DOHH2 (cell line): Measurements from ENCODE around the gene DAAM2.

Experiments used
- H3F3A ChIP-seq: fragments of 200-600 bp; sonication (generic), shearing (Covaris generic); 2 replicates; pipeline ENCODE4 v1.6.0; 2016; ENCODE audit warnings: antibody characterized with exemption, mild to moderate bottlenecking; ENCODE audit not compliant: control insufficient read depth, insufficient read depth
- H3K27ac ChIP-seq: fragments of 200-600 bp; sonication (generic); 2 replicates; pipeline ENCODE4 v1.5.1; 2014; ENCODE audit warnings: low read depth, mild to moderate bottlenecking, low read length, moderate library complexity
- H3K27me3 ChIP-seq: fragments of 200-600 bp; sonication (generic); 2 replicates; pipeline ENCODE4 v1.6.1; 2014; ENCODE audit warnings: mild to moderate bottlenecking, low read length, mixed read lengths; ENCODE audit not compliant: control insufficient read depth
- H3K36me3 ChIP-seq: fragments of 200-600 bp; sonication (generic); 2 replicates; pipeline ENCODE4 v1.6.1; 2014; ENCODE audit warnings: mild to moderate bottlenecking, low read length, moderate library complexity, mixed read lengths; ENCODE audit not compliant: control insufficient read depth
- H3K4me1 ChIP-seq: fragments of 200-600 bp; sonication (generic); 2 replicates; pipeline ENCODE4 v1.6.1; 2014; ENCODE audit warnings: mild to moderate bottlenecking, low read length, mixed read lengths; ENCODE audit not compliant: control insufficient read depth
- H3K4me2 ChIP-seq: fragments of 200-600 bp; sonication (generic); 2 replicates; pipeline ENCODE4 v1.6.0; 2014; ENCODE audit warnings: mild to moderate bottlenecking, low read length, moderate library complexity
- H3K4me3 ChIP-seq: fragments of 200-600 bp; sonication (generic); 2 replicates; pipeline ENCODE4 v1.5.1; 2014; ENCODE audit warnings: mild to moderate bottlenecking, low read length, mixed read lengths
- H3K79me2 ChIP-seq: fragments of 200-600 bp; sonication (generic); 2 replicates; pipeline ENCODE4 v1.6.1; 2014; ENCODE audit warnings: mild to moderate bottlenecking, low read length, mixed read lengths; ENCODE audit not compliant: control insufficient read depth
- H3K9me2 ChIP-seq: fragments of 200-600 bp; sonication (generic); replicated peaks from 2 replicates; pipeline ENCODE4 v1.6.1; 2014; ENCODE audit warnings: mild to moderate bottlenecking, low read length, mixed read lengths; ENCODE audit not compliant: control insufficient read depth
- H3K9me3 ChIP-seq: fragments of 200-600 bp; sonication (generic); 2 replicates; pipeline ENCODE4 v1.6.1; 2014; ENCODE audit warnings: antibody characterized with exemption, low read length, mixed read lengths; ENCODE audit not compliant: control insufficient read depth, insufficient read depth
- H4K20me1 ChIP-seq: fragments of 200-600 bp; sonication (generic); 2 replicates; pipeline ENCODE4 v1.6.0; 2014; ENCODE audit warnings: low read depth, mild to moderate bottlenecking, antibody characterized with exemption, low read length, moderate library complexity; ENCODE audit not compliant: control insufficient read depth, insufficient read depth
- CTCF ChIP-seq: fragments of 200-600 bp; sonication (generic); IDR thresholded peaks from one replicate; pipeline ENCODE4 v1.5.1; 2014; ENCODE audit warnings: antibody characterized with exemption, mild to moderate bottlenecking, low read depth, low read length; ENCODE audit not compliant: poor library complexity, severe bottlenecking
- EZH2phosphoT487 ChIP-seq: fragments of 200-600 bp; sonication (generic); IDR thresholded peaks from 2 replicates; pipeline ENCODE4 v1.6.1; 2017; ENCODE audit warnings: borderline replicate concordance, mild to moderate bottlenecking, antibody characterized with exemption, low read length, moderate library complexity, mixed read lengths

DAAM2 gene

GRCh38 chr6:39941138-39941537 lies 149.0 kb downstream of the DAAM2 start:
- H4K20me1 ChIP-seq, result no peaks in the 10 kb centered on the region
- no peak for TF ChIP-seq CTCF
- no peak for TF ChIP-seq EZH2phosphoT487
- no peak overlapping the region for H3K4me2 ChIP-seq
- no peaks in the 10 kb centered on the region for H3K9me3 ChIP-seq
- no peaks in the 10 kb centered on the region for H3K79me2 ChIP-seq
- no peak overlapping the region for H3K4me3 ChIP-seq
- no peaks in the 10 kb centered on the region for H3K36me3 ChIP-seq
- no peaks in the 10 kb centered on the region for H3K4me1 ChIP-seq
- H3K9me2 ChIP-seq, result no peaks in the 10 kb centered on the region
- H3F3A ChIP-seq, result no peaks in the 10 kb centered on the region
- no peaks in the 10 kb centered on the region for H3K27me3 ChIP-seq
- no peak overlapping the region for H3K27ac ChIP-seq

DNA sequence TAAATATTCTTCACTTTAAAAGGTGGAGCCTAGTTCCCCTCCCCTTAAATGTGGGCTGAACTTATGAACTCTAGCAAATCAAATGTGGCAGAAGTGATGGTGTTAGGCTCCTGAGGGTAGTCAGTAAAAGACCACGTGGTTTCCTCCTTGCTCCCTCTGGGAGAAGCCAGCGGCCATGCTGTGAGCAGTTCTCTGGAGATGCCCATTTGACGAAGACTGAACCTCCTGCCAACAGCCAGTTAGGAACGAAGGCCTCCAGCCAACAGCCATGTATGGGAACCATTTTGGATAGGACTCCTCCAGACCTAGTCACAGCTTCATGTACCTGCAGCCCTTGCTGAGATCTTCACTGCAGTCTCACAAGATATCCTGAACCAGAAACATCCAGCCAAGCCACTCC lies 149.6 kb downstream of the DAAM2 start:
- no peaks in the 10 kb centered on the region for H3K79me2 ChIP-seq
- no peak overlapping the region for H3K4me2 ChIP-seq
- no peaks in the 10 kb centered on the region for H3K36me3 ChIP-seq
- H3K9me3 ChIP-seq, result no peaks in the 10 kb centered on the region
- no peak for TF ChIP-seq CTCF
- TF ChIP-seq EZH2phosphoT487, result no peak
- no peaks in the 10 kb centered on the region for H4K20me1 ChIP-seq
- H3K27me3 ChIP-seq, result no peaks in the 10 kb centered on the region
- H3K27ac ChIP-seq, result no peak overlapping the region
- H3K4me3 ChIP-seq, result no peak overlapping the region
- no peaks in the 10 kb centered on the region for H3F3A ChIP-seq
- H3K9me2 ChIP-seq, result no peaks in the 10 kb centered on the region
- no peaks in the 10 kb centered on the region for H3K4me1 ChIP-seq

GRCh38 chr6:39942903-39943580 lies 150.9 kb downstream of the DAAM2 start:
- Histone ChIP-seq H3K4me2 (no peak overlapping the region), H4K20me1 (no peaks in the 10 kb centered on the region)

More at GRCh38 chr6:39942903-39943580, 150.9 kb downstream of the DAAM2 start:
- no peaks in the 10 kb centered on the region for H3K27me3 ChIP-seq
- no peaks in the 10 kb centered on the region for H3K79me2 ChIP-seq
- no peaks in the 10 kb centered on the region for H3F3A ChIP-seq
- H3K36me3 ChIP-seq, result no peaks in the 10 kb centered on the region
- no peaks in the 10 kb centered on the region for H3K9me2 ChIP-seq
- H3K4me3 ChIP-seq, result no peak overlapping the region
- no peaks in the 10 kb centered on the region for H3K9me3 ChIP-seq
- no peak overlapping the region for H3K27ac ChIP-seq
- H3K4me1 ChIP-seq, result no peaks in the 10 kb centered on the region
- no peak for TF ChIP-seq EZH2phosphoT487
- no peak for TF ChIP-seq CTCF
